ENCODE data around the gene LENG8.
A peak's percentile ranks its signal among the peaks of the same experiment; 100 is the strongest.

The LENG8 gene

DNA sequence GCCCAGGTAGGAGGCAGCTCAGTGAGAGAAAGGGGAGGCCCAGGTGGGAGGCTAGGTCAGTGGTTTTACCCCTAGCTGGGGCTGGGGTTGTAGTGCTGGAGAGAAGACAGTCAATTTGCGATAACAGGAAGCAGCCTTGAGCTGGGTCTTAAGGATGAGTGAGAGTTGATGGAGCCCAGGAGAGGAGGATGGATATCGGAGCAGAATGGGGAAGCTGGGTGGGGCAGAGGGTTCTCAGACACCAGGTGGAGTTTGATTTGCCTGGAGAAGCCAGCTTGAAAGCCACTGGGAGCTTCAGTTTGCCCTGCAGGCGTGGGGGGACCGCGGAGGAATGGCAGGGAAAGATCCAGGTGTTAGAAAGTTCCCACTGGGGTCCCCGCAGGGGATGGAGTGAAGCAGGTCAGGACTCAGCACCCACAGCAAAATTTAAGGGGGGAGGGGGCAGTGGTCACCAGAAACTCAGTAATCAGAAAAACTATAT lies 24.9 kb downstream of the LENG8 start:
- H3K9ac ChIP-seq (ENCODE audit: low read depth, low read length) = no peak overlapping the region

GRCh38 chr19:54475706-54476105 lies 26.7 kb downstream of the LENG8 start:
- no peaks in the 10 kb centered on the region for H3K9me3 ChIP-seq (ENCODE audit: insufficient read depth, low read length, severe bottlenecking)
- peaks cover 9% of the 10 kb centered on the region for H3K27me3 ChIP-seq (ENCODE audit: insufficient read depth, low read length, poor library complexity)
- ATAC-seq (ENCODE audit: insufficient read depth, low read depth) (no peak), DNase-seq (no peak)
- H3K27ac ChIP-seq (ENCODE audit: low read length) = no peak overlapping the region
- no peak overlapping the region for H3K4me2 ChIP-seq (ENCODE audit: insufficient read depth, low read length)
- 0 out of 2 replicates have a peak, but pooled peaks cover 4% of the 10 kb centered on the region for H4K20me1 ChIP-seq (ENCODE audit: insufficient read depth, low read length)
- H3K36me3 ChIP-seq (ENCODE audit: insufficient read depth, low read length) = no peaks in the 10 kb centered on the region
- no peaks in the 10 kb centered on the region for H3K79me2 ChIP-seq (ENCODE audit: insufficient read depth, low read length)
- no peak for TF ChIP-seq EZH2 (IDR thresholded peaks at IDR 0.05; ENCODE audit: borderline replicate concordance, low read depth, low read length, severe bottlenecking)
- H3K4me3 ChIP-seq (ENCODE audit: low read depth in 1 of 2, low read length in 2 of 2) = no peak overlapping the region
- no peak overlapping the region for H2AFZ ChIP-seq (ENCODE audit: low read depth, low read length)
- no peak overlapping the region for H3K9ac ChIP-seq (ENCODE audit: low read depth, low read length)
- H3K4me1 ChIP-seq (ENCODE audit: insufficient read depth, low read length) = no peaks in the 10 kb centered on the region

More for the DNA sequence above, 24.9 kb downstream of the LENG8 start:
- H3K4me1 ChIP-seq (ENCODE audit: insufficient read depth, low read length) = no peaks in the 10 kb centered on the region
- no peak overlapping the region for H2AFZ ChIP-seq (ENCODE audit: low read depth, low read length)
- H3K4me3 ChIP-seq (ENCODE audit: low read depth in 1 of 2, low read length in 2 of 2) = no peak overlapping the region
- no peak overlapping the region for H3K27ac ChIP-seq (ENCODE audit: low read length)
- ATAC-seq (ENCODE audit: insufficient read depth, low read depth) = no peak
- DNase-seq = no peak
- H3K27me3 ChIP-seq (ENCODE audit: insufficient read depth, low read length, poor library complexity) = peaks cover 21% of the 10 kb centered on the region
- H3K4me2 ChIP-seq (ENCODE audit: insufficient read depth, low read length) = no peak overlapping the region
- 0 out of 2 replicates have a peak, but pooled peaks cover 4% of the 10 kb centered on the region for H4K20me1 ChIP-seq (ENCODE audit: insufficient read depth, low read length)
- H3K79me2 ChIP-seq (ENCODE audit: insufficient read depth, low read length) = no peaks in the 10 kb centered on the region
- no peak for TF ChIP-seq EZH2 (IDR thresholded peaks at IDR 0.05; ENCODE audit: borderline replicate concordance, low read depth, low read length, severe bottlenecking)
- no peaks in the 10 kb centered on the region for H3K36me3 ChIP-seq (ENCODE audit: insufficient read depth, low read length)
- H3K9me3 ChIP-seq (ENCODE audit: insufficient read depth, low read length, severe bottlenecking) = no peaks in the 10 kb centered on the region

DNA sequence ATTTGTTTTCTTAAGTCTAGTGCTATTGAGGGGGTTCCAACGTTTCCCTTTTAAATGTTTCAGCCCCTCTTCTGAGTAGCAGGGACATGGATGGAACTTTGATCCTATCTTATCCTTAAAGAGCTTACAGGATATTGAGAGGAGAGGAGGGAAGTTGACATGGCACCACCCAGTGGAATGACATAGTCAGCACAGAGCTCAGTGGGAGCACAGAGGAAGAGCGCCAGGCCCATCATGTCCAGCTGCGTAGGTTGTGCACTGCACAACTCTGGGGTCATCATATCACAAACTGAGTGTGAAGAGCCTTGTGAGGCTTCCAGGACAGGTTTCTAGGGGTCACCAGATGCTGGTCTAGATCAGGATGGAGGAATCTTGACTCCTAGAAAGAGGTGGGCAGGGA lies 28.7 kb downstream of the LENG8 start:
- Histone ChIP-seq H3K4me1 (ENCODE audit: insufficient read depth, low read length) (no peaks in the 10 kb centered on the region), H3K4me2 (ENCODE audit: insufficient read depth, low read length) (no peak overlapping the region), H3K9me3 (ENCODE audit: insufficient read depth, low read length, severe bottlenecking) (no peaks in the 10 kb centered on the region), H3K4me3 (ENCODE audit: low read depth in 1 of 2, low read length in 2 of 2) (no peak overlapping the region), H3K27me3 (ENCODE audit: insufficient read depth, low read length, poor library complexity) (no peaks in the 10 kb centered on the region), H2AFZ (ENCODE audit: low read depth, low read length) (no peak overlapping the region), H4K20me1 (ENCODE audit: insufficient read depth, low read length) (0 out of 2 replicates have a peak, but pooled peaks cover 4% of the 10 kb centered on the region), H3K36me3 (ENCODE audit: insufficient read depth, low read length) (no peaks in the 10 kb centered on the region), H3K27ac (ENCODE audit: low read length) (no peak overlapping the region), H3K79me2 (ENCODE audit: insufficient read depth, low read length) (no peaks in the 10 kb centered on the region), H3K9ac (ENCODE audit: low read depth, low read length) (no peak overlapping the region)
- ATAC-seq (ENCODE audit: insufficient read depth, low read depth) (no peak), DNase-seq (no peak)
- TF ChIP-seq EZH2 (IDR thresholded peaks at IDR 0.05; ENCODE audit: borderline replicate concordance, low read depth, low read length, severe bottlenecking) = no peak
- no peak for TF ChIP-seq CTCF (IDR thresholded peaks at IDR 0.05; ENCODE audit: borderline replicate concordance, extremely low read depth, low read length, poor library complexity, severe bottlenecking)

GRCh38 chr19:54478677-54479266 lies 29.8 kb downstream of the LENG8 start:
- no peak overlapping the region for H3K9ac ChIP-seq (ENCODE audit: low read depth, low read length)
- H3K36me3 ChIP-seq (ENCODE audit: insufficient read depth, low read length) = no peaks in the 10 kb centered on the region
- TF ChIP-seq EZH2 (IDR thresholded peaks at IDR 0.05; ENCODE audit: borderline replicate concordance, low read depth, low read length, severe bottlenecking) = no peak
- peak; percentile 78 for TF ChIP-seq CTCF (IDR thresholded peaks at IDR 0.05; ENCODE audit: borderline replicate concordance, extremely low read depth, low read length, poor library complexity, severe bottlenecking)
- H3K27me3 ChIP-seq (ENCODE audit: insufficient read depth, low read length, poor library complexity) = no peaks in the 10 kb centered on the region
- DNase-seq (peak; percentile 46), ATAC-seq (ENCODE audit: insufficient read depth, low read depth) (peak; percentile 69)
- H3K9me3 ChIP-seq (ENCODE audit: insufficient read depth, low read length, severe bottlenecking) = no peaks in the 10 kb centered on the region
- H3K27ac ChIP-seq (ENCODE audit: low read length) = no peak overlapping the region
- no peak overlapping the region for H3K4me2 ChIP-seq (ENCODE audit: insufficient read depth, low read length)
- H2AFZ ChIP-seq (ENCODE audit: low read depth, low read length) = no peak overlapping the region
- H3K79me2 ChIP-seq (ENCODE audit: insufficient read depth, low read length) = no peaks in the 10 kb centered on the region
- no peak overlapping the region for H3K4me3 ChIP-seq (ENCODE audit: low read depth in 1 of 2, low read length in 2 of 2)
- H3K4me1 ChIP-seq (ENCODE audit: insufficient read depth, low read length) = no peaks in the 10 kb centered on the region
- no peaks in the 10 kb centered on the region for H4K20me1 ChIP-seq (ENCODE audit: insufficient read depth, low read length)
